ENCODE measurements around the gene PUS7. TPM values are rescaled to one million over a fixed set of nuclear protein-coding genes. Genes with fewer than 3 reads are reported as not detected.
"Not testable (repeated sequence)": the region's sequence is repeated elsewhere in the genome, so short reads cannot be mapped to it uniquely, and the experiment has no call there.

The PUS7 gene
- total RNA-seq, 1 donor from 2014 or later = 16.9 TPM

DNA sequence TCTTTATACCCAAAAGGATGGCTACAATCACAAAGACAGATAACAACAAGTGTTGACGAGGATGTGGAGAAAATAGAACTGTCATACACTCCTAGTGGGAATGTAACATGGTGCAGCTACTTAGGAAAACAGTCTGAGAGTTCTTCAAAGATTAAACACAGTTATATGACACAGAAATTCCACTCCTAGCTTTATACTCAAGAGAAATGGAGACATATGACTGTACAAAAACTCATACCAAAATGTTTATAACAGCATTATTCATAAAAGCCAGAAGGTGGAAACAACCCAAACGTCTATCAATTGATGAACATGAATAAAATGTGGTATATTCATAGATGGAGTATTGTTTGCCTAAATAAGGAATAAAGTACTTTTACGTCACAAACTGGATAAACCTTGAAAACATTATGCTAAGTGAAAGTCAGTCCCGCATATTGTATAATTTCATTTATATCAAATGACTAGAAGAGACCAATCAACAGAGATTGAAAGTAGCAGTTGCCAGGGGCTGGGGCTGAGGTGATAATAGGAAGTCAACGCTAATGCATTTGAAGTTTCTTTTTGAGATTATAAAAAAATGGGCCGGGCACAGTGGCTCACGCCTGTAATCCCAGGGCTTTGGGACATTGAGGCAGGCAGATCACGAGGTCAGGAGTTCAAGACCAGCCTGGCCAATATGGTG, 71.8 kb downstream of the PUS7 start:
- no peak for DNase-seq (ENCODE audit: low spot score)

DNA sequence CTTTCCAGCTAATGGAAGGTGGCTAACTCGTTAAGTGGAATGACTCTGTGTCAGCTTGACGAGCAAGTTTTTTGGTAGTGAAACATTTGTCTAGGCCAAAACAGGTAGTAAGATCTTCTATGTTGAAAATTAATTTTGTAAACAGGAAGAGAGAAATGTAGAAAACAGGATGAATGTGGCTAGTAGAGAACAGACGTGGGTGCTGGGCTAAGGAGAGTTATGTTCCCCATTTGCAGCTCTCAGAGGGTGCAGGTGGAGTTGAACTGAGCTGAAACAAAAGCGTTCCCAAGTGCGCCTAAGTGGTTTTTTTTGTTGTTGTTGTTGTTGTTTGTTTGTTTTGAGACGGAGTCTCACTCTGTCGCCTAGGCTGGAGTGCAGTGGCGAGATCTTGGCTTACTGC, 73.9 kb downstream of the PUS7 start:
- DNase-seq (ENCODE audit: low spot score) = no peak

DNA sequence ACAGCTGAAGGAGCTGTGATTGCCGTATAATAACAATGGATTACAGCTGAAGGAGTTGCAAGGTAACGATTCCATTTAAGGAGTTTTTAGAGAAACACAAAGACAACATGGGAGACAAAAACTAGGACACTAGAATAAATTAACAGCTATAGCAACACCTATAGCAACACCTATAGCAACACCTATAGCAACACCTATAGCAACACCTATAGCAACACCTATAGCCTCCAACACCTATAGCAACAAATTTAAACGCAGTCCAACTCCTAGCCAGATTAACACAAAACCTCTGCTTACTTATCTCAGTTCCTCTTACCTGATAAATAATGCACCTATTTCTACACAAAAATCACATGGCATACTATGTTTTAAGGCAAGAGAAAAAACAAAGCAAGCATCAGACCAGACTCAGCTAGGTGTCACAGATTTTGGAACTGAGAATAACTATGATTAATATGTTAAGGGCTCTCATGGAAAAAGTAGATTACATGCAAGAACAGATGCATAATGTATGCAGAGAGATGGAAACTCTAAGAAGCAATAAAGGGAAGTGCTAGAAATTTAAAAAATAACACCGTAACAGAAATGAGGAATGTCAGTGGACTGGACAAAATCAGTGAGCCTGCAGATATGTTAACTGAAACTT, 77.6 kb downstream of the PUS7 start:
- no peak for DNase-seq (ENCODE audit: low spot score)

GRCh38 chr7:105442214-105442613, 79.9 kb downstream of the PUS7 start:
- not testable (repeated sequence) for DNase-seq (ENCODE audit: low spot score)

GRCh38 chr7:105439174-105439893, 82.7 kb downstream of the PUS7 start:
- DNase-seq (ENCODE audit: low spot score) = no peak

DNA sequence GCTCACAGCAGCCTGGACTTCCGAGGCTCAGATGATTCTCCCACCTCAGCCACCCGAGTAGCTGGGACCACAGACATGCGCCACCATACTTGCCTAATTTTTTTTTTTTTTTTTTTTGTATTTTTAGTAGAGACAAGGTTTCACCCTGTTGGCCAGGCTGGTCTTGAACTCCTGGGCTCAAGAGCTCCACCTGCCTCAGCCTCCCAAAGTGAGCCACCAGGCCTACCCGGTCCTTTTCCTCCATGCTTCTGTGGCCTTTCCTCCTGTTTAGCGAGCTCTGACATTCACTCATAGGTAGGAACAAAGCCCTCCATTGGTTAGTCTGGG, 83.3 kb downstream of the PUS7 start:
- no peak for DNase-seq (ENCODE audit: low spot score)

- no peak for DNase-seq (ENCODE audit: low spot score)
Measured at GRCh38 chr7:105438254-105438653, 83.8 kb downstream of the PUS7 start.

GRCh38 chr7:105437356-105437755, 84.7 kb downstream of the PUS7 start:
- DNase-seq (ENCODE audit: low spot score) = not testable (repeated sequence)

GRCh38 chr7:105429746-105430612, 92.1 kb downstream of the PUS7 start:
- DNase-seq (ENCODE audit: low spot score) = no peak

GRCh38 chr7:105426606-105427146, 95.4 kb downstream of the PUS7 start:
- no peak for DNase-seq (ENCODE audit: low spot score)

DNA sequence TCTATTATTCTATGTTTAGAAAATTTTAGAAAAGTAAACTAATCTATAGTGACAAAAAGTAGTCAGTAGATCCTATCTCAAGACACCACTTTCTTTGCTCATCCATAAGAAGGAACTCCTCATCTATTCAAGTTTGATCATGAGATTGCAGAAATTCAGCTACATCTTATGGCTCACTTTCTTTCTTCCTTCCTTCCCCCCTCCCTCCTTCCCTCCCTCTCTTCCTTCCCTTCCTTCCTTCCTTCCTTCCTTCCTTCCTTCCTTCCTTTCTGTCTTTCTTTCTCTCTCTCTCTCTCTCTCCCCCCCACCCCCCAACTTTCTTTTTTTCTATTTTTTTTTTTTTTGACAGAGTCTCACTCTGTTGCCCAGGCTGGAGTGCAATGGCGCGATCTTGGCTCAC, 98.1 kb downstream of the PUS7 start:
- no peak for DNase-seq (ENCODE audit: low spot score)

GRCh38 chr7:105413887-105414437, 108.1 kb downstream of the PUS7 start:
- DNase-seq (ENCODE audit: low spot score) = no peak

GRCh38 chr7:105410774-105411173, 111.3 kb downstream of the PUS7 start:
- not testable (repeated sequence) for DNase-seq (ENCODE audit: low spot score)

GRCh38 chr7:105409775-105410174, 112.3 kb downstream of the PUS7 start:
- DNase-seq (ENCODE audit: low spot score) = not testable (repeated sequence)

DNA sequence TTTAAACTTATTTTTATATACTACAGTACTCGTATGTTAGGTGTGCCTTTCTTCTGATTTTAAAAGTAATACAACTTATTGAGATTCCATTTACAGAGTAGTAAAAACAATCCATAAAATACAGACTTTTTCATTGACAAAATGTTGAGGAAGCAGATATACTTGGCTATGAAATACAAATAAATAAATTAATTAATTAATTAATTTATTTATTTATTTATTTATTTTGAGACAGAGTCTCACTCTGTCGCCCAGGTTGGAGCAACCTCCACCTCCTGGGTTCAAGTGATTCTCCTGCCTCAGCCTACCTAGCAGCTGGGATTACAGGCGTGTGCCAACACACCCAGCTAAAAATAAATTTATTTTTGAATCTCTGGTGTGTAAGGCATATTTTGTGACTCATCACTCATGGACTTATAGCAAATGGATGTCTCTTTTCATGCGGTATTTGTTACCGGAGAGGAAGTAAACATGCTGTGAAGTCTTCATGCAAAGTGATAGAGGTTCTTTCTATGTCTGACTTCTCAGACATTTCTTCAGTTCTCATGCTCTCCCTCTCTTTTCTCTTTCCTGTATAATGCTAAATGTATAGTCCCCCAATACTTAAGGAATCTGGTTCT, 113.2 kb downstream of the PUS7 start:
- no peak for DNase-seq (ENCODE audit: low spot score)

Other genes with a start within 250 kb of the PUS7 start
- 42.5 TPM for gene SRPK2, start 133.3 kb downstream of the PUS7 start, total RNA-seq
- gene RINT1, start 9.9 kb upstream of the PUS7 start, total RNA-seq = 17.7 TPM
- not detected for gene EFCAB10, start 59.2 kb upstream of the PUS7 start, total RNA-seq

Data from mesenteric fat pad (tissue), 1 donor.